H1 (cell line): Measurements from ENCODE around the gene EIF4A3. TPM values are rescaled to one million over a fixed set of nuclear protein-coding genes. Genes with fewer than 3 reads are reported as not detected.

Experiments used
- CTCF ChIA-PET: fragments of 300-600 bp; sonication (Branson Sonifier 250); formaldehyde crosslinking; loops from one replicate; lab custom pipeline; 2021; ENCODE audit not compliant: partially characterized antibody; lab: Charles Lee
- POLR2A ChIA-PET: fragments of 300-600 bp; sonication (Branson Sonifier 250); formaldehyde crosslinking; loops from one replicate; lab custom pipeline; 2021; ENCODE audit warnings: inconsistent platforms; ENCODE audit not compliant: partially characterized antibody; lab: Charles Lee
- DNase-seq, 2 experiments: peaks; one replicate each; pipeline versions ENCODE4 v3.0.0 to v3.0.0-alpha.2; 2010 to 2022; ENCODE audit warnings: low spot score in 2 of 2, low read depth in 1 of 2, mixed read lengths in 1 of 2
- FAIRE-seq: peaks from 2 replicates; lab custom pipeline; 2011; peaks lifted over from hg19 to GRCh38; lab: Jason Lieb, UNC
- H2AFZ ChIP-seq: 2 replicates; pipeline ENCODE4 v1.8.1; 2012; ENCODE audit warnings: low read length, inconsistent platforms
- H2AK5ac ChIP-seq: 2 replicates; pipeline ENCODE4 v1.6.1; 2013; ENCODE audit warnings: low read depth, low read length
- H2BK120ac ChIP-seq: replicated peaks from 2 replicates; pipeline ENCODE3; 2013; ENCODE audit warnings: low read depth, low read length, inconsistent platforms
- H2BK12ac ChIP-seq: 2 replicates; pipeline ENCODE4 v1.6.1; 2013; ENCODE audit warnings: low read depth, low read length
- H2BK15ac ChIP-seq: 2 replicates; pipeline ENCODE4 v1.6.1; 2013; ENCODE audit warnings: low read length
- H2BK20ac ChIP-seq: 2 replicates; pipeline ENCODE4 v1.6.1; 2013; ENCODE audit warnings: low read length
- H2BK5ac ChIP-seq: 2 replicates; pipeline ENCODE4 v1.6.1; 2013; ENCODE audit warnings: low read depth, low read length
- H3K14ac ChIP-seq: 2 replicates; pipeline ENCODE4 v1.6.1; 2013; ENCODE audit warnings: inconsistent platforms; ENCODE audit not compliant: insufficient read length
- H3K18ac ChIP-seq: 2 replicates; pipeline ENCODE4 v1.6.1; 2013; ENCODE audit warnings: low read length; ENCODE audit errors: extremely low read depth
- H3K23ac ChIP-seq: 2 replicates; pipeline ENCODE4 v1.6.1; 2013; ENCODE audit warnings: inconsistent platforms; ENCODE audit not compliant: insufficient read length
- H3K23me2 ChIP-seq: 2 replicates; pipeline ENCODE4 v1.6.1; 2013; ENCODE audit warnings: low read depth, low read length
- H3K27ac ChIP-seq: 2 replicates; pipeline ENCODE4 v1.6.1; 2011; ENCODE audit warnings: low read depth, low read length, inconsistent platforms
- H3K27me3 ChIP-seq, 4 experiments: replicated peaks in 1 of 4; 1 replicate in 1 of 4; 2 replicates in 3 of 4; pipeline versions ENCODE4 v1.6.1 to v1.8.1; 2011 to 2013; ENCODE audit warnings: low read length in 3 of 4, mild to moderate bottlenecking in 3 of 4, inconsistent platforms in 2 of 4, mixed read lengths in 2 of 4, moderate library complexity in 1 of 4; ENCODE audit not compliant: control insufficient read depth in 3 of 4, insufficient read depth in 3 of 4; ENCODE audit errors: extremely low read depth in 1 of 4
- H3K36me3 ChIP-seq, 4 experiments: 2 replicates each; pipeline versions ENCODE4 v1.6.1 to v1.8.1; 2011 to 2013; ENCODE audit warnings: mild to moderate bottlenecking in 4 of 4, low read length in 3 of 4, moderate library complexity in 2 of 4, control low read depth in 1 of 4, inconsistent platforms in 1 of 4; ENCODE audit not compliant: insufficient read depth in 4 of 4, control insufficient read depth in 2 of 4
- H3K4ac ChIP-seq: replicated peaks from 2 replicates; pipeline ENCODE3; 2013; ENCODE audit warnings: low read length, low read depth, mixed read lengths, inconsistent platforms; ENCODE audit not compliant: insufficient read length
- H3K4me1 ChIP-seq, 4 experiments: replicated peaks in 1 of 4; 1 replicate in 1 of 4; 2 replicates in 3 of 4; pipeline versions ENCODE4 v1.6.1 to v1.8.1; 2011 to 2013; ENCODE audit warnings: low read length in 3 of 4, inconsistent platforms in 2 of 4, mixed read lengths in 1 of 4; ENCODE audit not compliant: insufficient read depth in 4 of 4, control insufficient read depth in 3 of 4
- H3K4me2 ChIP-seq, 2 experiments: 2 replicates each; pipeline versions ENCODE4 v1.6.1 to v1.8.1; 2011 to 2013; ENCODE audit warnings: low read depth in 2 of 2, low read length in 2 of 2, control low read depth in 1 of 2, inconsistent platforms in 1 of 2, mild to moderate bottlenecking in 1 of 2; ENCODE audit not compliant: insufficient read depth in 1 of 2
- H3K4me3 ChIP-seq, 4 experiments: fragments of 200-600, 300-600 bp in 1 of 4; sonication (generic), shearing (Covaris generic), sonication (Bioruptor Twin) in 1 of 4; 2 replicates each; pipeline versions ENCODE4 v1.5.1 to v1.8.1; 2011 to 2016; ENCODE audit warnings: low read length in 4 of 4, low read depth in 3 of 4, control low read depth in 2 of 4, inconsistent platforms in 2 of 4, mild to moderate bottlenecking in 2 of 4, mixed read lengths in 1 of 4, moderate library complexity in 1 of 4; ENCODE audit not compliant: insufficient read depth in 2 of 4; ENCODE audit errors: extremely low read depth in 1 of 4
- H3K56ac ChIP-seq: replicated peaks from 2 replicates; pipeline ENCODE3; 2013; ENCODE audit warnings: low read depth, mild to moderate bottlenecking, mixed read lengths, low read length, inconsistent platforms; ENCODE audit not compliant: insufficient read length
- H3K79me1 ChIP-seq: 2 replicates; pipeline ENCODE4 v1.6.1; 2013; ENCODE audit warnings: low read depth, low read length, control low read depth
- H3K79me2 ChIP-seq, 2 experiments: 2 replicates each; pipeline versions ENCODE4 v1.6.1 to v1.8.1; 2012 to 2013; ENCODE audit warnings: low read length in 2 of 2, mild to moderate bottlenecking in 2 of 2, inconsistent platforms in 1 of 2; ENCODE audit not compliant: insufficient read depth in 2 of 2, control insufficient read depth in 1 of 2
- H3K9ac ChIP-seq, 4 experiments: replicated peaks in 1 of 4; 1 replicate in 1 of 4; 2 replicates in 3 of 4; pipeline versions ENCODE4 v1.6.1 to v1.8.1; 2011 to 2013; ENCODE audit warnings: low read depth in 3 of 4, low read length in 3 of 4, control low read depth in 2 of 4, mild to moderate bottlenecking in 2 of 4, moderate library complexity in 2 of 4, inconsistent platforms in 1 of 4; ENCODE audit errors: extremely low read depth in 1 of 4
- H3K9me3 ChIP-seq, 2 experiments: 2 replicates each; pipeline versions ENCODE4 v1.6.1 to v1.8.1; 2012 to 2013; ENCODE audit warnings: mild to moderate bottlenecking in 2 of 2, moderate library complexity in 2 of 2, control low read depth in 1 of 2, inconsistent platforms in 1 of 2, low read depth in 1 of 2, low read length in 1 of 2, mixed read lengths in 1 of 2; ENCODE audit not compliant: insufficient read depth in 2 of 2
- H4K20me1 ChIP-seq, 2 experiments: replicated peaks in 1 of 2; 2 replicates each; pipeline versions ENCODE3 to v1.8.1; 2011 to 2013; ENCODE audit warnings: inconsistent platforms in 2 of 2, low read length in 2 of 2, mild to moderate bottlenecking in 1 of 2; ENCODE audit not compliant: insufficient read depth in 2 of 2, control insufficient read depth in 1 of 2
- H4K5ac ChIP-seq: 2 replicates; pipeline ENCODE4 v1.6.1; 2013; ENCODE audit warnings: low read length, low read depth, mixed read lengths, inconsistent platforms; ENCODE audit not compliant: insufficient read length
- H4K8ac ChIP-seq: 2 replicates; pipeline ENCODE4 v1.8.0; 2013; ENCODE audit warnings: mild to moderate bottlenecking, moderate library complexity, low read length, inconsistent platforms; ENCODE audit not compliant: insufficient read depth; ENCODE audit errors: extremely low read depth
- H4K91ac ChIP-seq: replicated peaks from 2 replicates; pipeline ENCODE3; 2013; ENCODE audit warnings: low read length, mixed read lengths, inconsistent platforms; ENCODE audit not compliant: insufficient read length
- ATF3 ChIP-seq: IDR thresholded peaks from 2 replicates; pipeline ENCODE4 v1.6.1; 2011; ENCODE audit warnings: low read depth, mild to moderate bottlenecking, low read length; ENCODE audit not compliant: insufficient read depth
- BCL11A ChIP-seq, 2 experiments: IDR thresholded peaks; one replicate each; pipeline ENCODE4 v1.6.1; 2011; ENCODE audit warnings: low read depth in 2 of 2, low read length in 2 of 2, mild to moderate bottlenecking in 2 of 2
- EGR1 ChIP-seq: IDR thresholded peaks from 2 replicates; pipeline ENCODE4 v1.6.1; 2011; ENCODE audit warnings: low read depth, low read length, borderline replicate concordance
- FOSL1 ChIP-seq: IDR thresholded peaks from 2 replicates; pipeline ENCODE4 v1.6.1; 2011; ENCODE audit warnings: mild to moderate bottlenecking, low read depth, low read length, moderate library complexity; ENCODE audit not compliant: insufficient read depth
- KDM1A ChIP-seq: fragments of 200-600, 300-600 bp; sonication (generic); IDR thresholded peaks from 2 replicates; pipeline ENCODE4 v1.7.1; 2016; ENCODE audit warnings: mild to moderate bottlenecking, low read length, borderline replicate concordance
- SAP30 ChIP-seq: fragments of 300-600 bp; sonication (generic); IDR thresholded peaks from 2 replicates; pipeline ENCODE4 v1.7.1; 2012; ENCODE audit warnings: low read length, moderate library complexity, mild to moderate bottlenecking, inconsistent platforms; ENCODE audit not compliant: insufficient read depth, insufficient replicate concordance
- SRF ChIP-seq: IDR thresholded peaks from 2 replicates; pipeline ENCODE4 v1.6.1; 2011; ENCODE audit warnings: mild to moderate bottlenecking, low read depth, low read length, moderate library complexity
- USF2 ChIP-seq: IDR thresholded peaks from 2 replicates; pipeline ENCODE4 v1.6.1; 2011; ENCODE audit warnings: low read length, improper control_type of control experiment
- WGBS, 2 experiments: shearing (Covaris generic) in 1 of 2; methylation state at CpG; one replicate each; pipeline versions ENCODE4 v1.1.6 to v1.1.7; 2013 to 2015; ENCODE audit warnings: low lambda C conversion rate in 2 of 2, mixed read lengths in 2 of 2, inconsistent platforms in 1 of 2, low coverage in 1 of 2, missing lambda C conversion rate in 1 of 2; ENCODE audit not compliant: insufficient replicate concordance in 2 of 2, insufficient coverage in 1 of 2, insufficient read length in 1 of 2; ENCODE audit errors: extremely low coverage in 1 of 2, missing lambda C conversion rate in 1 of 2; 5-methylcytosine and 5-hydroxymethylcytosine counted together
- polyA plus RNA-seq, 7 experiments: library from polyadenylated mRNA; depleted of rRNA in 3 of 7; stranded (reverse) in 5 of 7; unstranded in 2 of 7; fragments of >200 nt in 5 of 7; fragments of 200-250 nt in 2 of 7; gene quantifications; 1 replicate in 5 of 7; 2 replicates in 1 of 7; 4 replicates in 1 of 7; pipeline versions ENCODE4 v1.2.1 to v1.2.3, GENCODE V29; 2011 to 2013; ENCODE audit warnings: missing spikeins in 2 of 7, mixed read lengths in 2 of 7
- total RNA-seq: library from RNA; stranded (reverse); fragmentation: NEBNext Ultra II Directional; extraction: Animal tissue kit (Norgen Biotek cat#: 25700); gene quantifications from 2 replicates; pipeline ENCODE4 v1.2.1, GENCODE V29; 2021

EIF4A3 gene
- total and polyA plus RNA-seq, 2 of the 8 experiments (the other 6 are each of a cell fraction or from before 2014, with no cell fraction given), result 142 to 146 TPM

DNA sequence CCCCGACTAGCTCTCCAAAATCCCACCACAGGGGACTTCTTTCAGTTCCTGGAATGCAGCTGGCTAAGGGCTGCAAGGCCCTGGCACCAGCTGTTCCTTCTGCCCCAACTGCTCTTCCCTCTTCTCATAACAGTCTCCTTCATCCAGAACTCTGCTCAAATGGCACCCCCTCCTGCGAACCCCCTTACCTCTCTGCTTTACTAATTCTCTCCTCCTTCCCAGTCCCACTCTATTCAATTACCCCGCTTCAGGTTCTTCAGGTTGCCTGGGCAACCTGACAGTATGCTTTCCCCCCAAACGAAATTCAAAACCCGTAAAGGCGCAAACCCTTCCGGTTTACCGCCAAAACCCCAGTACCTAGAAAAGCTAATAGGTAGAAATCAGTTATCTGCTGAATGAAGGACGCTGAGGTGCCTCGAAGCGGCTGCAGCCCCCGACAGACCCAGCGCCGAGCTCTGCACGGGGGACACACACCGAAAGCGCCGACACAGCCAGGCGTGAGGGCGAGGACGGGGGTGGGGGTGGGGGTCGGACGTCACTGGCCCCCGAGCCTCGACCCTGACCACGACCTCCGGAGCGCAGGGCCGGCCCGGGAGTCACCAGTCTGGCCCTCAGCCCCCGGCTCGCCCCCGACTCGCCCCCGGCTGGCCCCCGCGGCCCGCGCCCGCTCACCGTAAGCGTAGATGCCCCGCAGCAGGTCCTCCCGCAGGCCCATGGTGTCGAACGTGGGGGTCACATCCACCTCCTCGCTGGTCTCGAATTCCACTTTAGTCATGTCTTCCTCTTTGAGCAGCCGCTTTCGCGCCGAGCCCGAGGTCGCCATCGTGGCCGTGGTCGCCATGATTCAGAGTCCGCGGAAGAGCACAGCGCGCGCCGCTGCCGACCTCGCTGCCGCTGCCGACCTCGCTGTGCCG, 550 bp downstream of the EIF4A3 start:
- CTCF ChIA-PET, result interaction anchor here (0.9 to 2.4 kb wide), 10 partner anchors 11 to 215 kb away, joined by 4 to 14 read pairs (median 6); partner anchors contain the start of gene GAA
- no peak for DNase-seq
- H2AFZ ChIP-seq, result no peak overlapping the region
- TF ChIP-seq USF2 (no peak), SAP30 (peak; percentile 86), BCL11A (IDR thresholded peaks at IDR 0.05; ENCODE audit: low read depth in 2 of 2, low read length in 2 of 2) (no peak), FOSL1 (no peak), ATF3 (no peak), SRF (no peak), KDM1A (no peak), EGR1 (no peak)

More for the DNA sequence above, 550 bp downstream of the EIF4A3 start:
- peak overlapping the region; percentile 2 for H4K5ac ChIP-seq
- H3K27me3 ChIP-seq, result no peaks in the 10 kb centered on the region; a peak in 1 of 7 replicates
- no peak overlapping the region for H2BK15ac ChIP-seq
- H3K9me3 ChIP-seq, result no peaks in the 10 kb centered on the region
- peak overlapping the region; percentile 84 to 92 (median 88) for H3K9ac ChIP-seq
- peak overlapping the region; percentile 39; the same call in 1 of the 2 replicates for H4K8ac ChIP-seq
- H3K36me3 ChIP-seq, result peaks cover 22 to 29% (median 27%) of the 10 kb centered on the region in 4 experiments
- peak overlapping the region; percentile 85 to 96 for H3K4me2 ChIP-seq
- H3K79me2 ChIP-seq, result peaks cover 22 to 50% of the 10 kb centered on the region in 2 experiments
- H3K27ac ChIP-seq, result peak overlapping the region; percentile 79; the same call in 1 of the 2 replicates
- peaks cover 11% of the 10 kb centered on the region for H3K23me2 ChIP-seq
- no peak overlapping the region for H4K91ac ChIP-seq
- peaks cover 7 to 25% of the 10 kb centered on the region in 2 experiments for H4K20me1 ChIP-seq
- no peak for FAIRE-seq
- H3K4me1 ChIP-seq, result peaks cover 2 to 13% (median 4%) of the 10 kb centered on the region in 4 experiments; a peak in 6 of 7 replicates
- no peak overlapping the region; the same call in 1 of the 2 replicates for H2BK5ac ChIP-seq
- no peak overlapping the region for H3K18ac ChIP-seq
- no peak overlapping the region for H2BK12ac ChIP-seq
- H2AK5ac ChIP-seq, result no peak overlapping the region
- H3K14ac ChIP-seq, result no peak overlapping the region
- H3K56ac ChIP-seq, result peak overlapping the region; percentile 83
- no peak overlapping the region for H2BK20ac ChIP-seq
- no peak overlapping the region for H2BK120ac ChIP-seq
- no peak overlapping the region for H3K4ac ChIP-seq
- 4% methylated on average over 23 of the region's 69 CpGs; no CpG with 5 or more reads in 1 of the 2 experiments for WGBS, 2 experiments
- no peak overlapping the region for H3K23ac ChIP-seq
- peak overlapping the region; percentile 84 to 95 (median 88) for H3K4me3 ChIP-seq
- POLR2A ChIA-PET, result interaction anchor here (0.6 to 11.5 kb wide), 21 partner anchors 8 to 270 kb away, joined by 3 to 103 read pairs (median 5); partner anchors contain the start of gene GAA
- peaks cover 17% of the 10 kb centered on the region for H3K79me1 ChIP-seq
